ENCODE measurements around the gene CBFB.

DNA sequence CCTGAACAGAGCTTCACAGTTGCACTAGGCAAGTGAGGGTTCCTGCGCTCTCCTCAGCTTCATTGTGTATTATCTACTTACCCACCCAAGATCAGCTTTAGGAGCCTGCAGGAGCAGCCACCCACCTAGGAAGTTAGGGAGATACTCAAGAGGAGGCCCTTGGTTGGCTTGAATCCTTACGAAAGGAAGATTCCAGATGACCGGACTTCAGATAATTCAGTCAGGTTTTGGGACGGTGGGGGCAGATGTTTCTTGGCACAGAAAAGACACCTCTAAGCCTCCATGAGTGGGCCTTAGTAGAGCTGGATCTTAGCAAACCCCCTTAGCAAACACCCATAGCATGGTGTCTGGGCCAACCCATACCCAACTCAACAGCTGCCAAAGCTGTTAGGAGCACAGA, 2.4 kb upstream of the CBFB start:
- TF ChIP-seq, protein P1, sequence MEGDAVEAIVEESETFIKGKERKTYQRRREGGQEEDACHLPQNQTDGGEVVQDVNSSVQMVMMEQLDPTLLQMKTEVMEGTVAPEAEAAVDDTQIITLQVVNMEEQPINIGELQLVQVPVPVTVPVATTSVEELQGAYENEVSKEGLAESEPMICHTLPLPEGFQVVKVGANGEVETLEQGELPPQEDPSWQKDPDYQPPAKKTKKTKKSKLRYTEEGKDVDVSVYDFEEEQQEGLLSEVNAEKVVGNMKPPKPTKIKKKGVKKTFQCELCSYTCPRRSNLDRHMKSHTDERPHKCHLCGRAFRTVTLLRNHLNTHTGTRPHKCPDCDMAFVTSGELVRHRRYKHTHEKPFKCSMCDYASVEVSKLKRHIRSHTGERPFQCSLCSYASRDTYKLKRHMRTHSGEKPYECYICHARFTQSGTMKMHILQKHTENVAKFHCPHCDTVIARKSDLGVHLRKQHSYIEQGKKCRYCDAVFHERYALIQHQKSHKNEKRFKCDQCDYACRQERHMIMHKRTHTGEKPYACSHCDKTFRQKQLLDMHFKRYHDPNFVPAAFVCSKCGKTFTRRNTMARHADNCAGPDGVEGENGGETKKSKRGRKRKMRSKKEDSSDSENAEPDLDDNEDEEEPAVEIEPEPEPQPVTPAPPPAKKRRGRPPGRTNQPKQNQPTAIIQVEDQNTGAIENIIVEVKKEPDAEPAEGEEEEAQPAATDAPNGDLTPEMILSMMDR (IDR thresholded peaks at IDR 0.05), result no peak
- TF ChIP-seq POLR2A (IDR thresholded peaks at IDR 0.05), result no peak

Measured in breast epithelium (tissue), 3 donors.